ENCODE measurements around the gene CEPT1. TPM values are rescaled to one million over a fixed set of nuclear protein-coding genes. Genes with fewer than 3 reads are reported as not detected.

CEPT1 gene
- total and polyA plus RNA-seq, 2 experiments from 2014 or later = 15.9 to 21.0 TPM

DNA sequence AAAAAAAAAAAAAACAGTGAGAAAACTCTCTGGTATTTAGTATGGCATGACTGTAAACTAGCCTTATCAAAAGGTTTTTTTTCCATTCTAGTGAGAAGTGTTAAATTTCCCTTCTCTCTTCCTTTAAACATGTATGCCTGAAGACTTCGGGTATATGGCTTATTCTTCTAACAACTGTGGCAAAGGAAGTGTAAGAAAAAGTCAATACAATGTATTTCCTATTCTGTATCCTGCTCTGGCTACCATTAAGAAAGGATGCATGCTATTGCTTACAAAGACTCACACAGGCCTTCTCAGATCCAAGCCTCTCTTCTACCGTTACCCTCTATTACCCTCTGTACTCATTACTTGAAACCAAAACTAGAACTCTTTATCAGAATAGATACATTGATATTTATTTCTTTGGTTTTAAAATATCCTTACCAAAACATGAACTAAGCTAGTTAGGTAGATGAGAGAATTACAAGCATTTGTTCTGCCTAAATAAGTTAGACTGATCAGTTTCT lies 8.4 kb downstream of the CEPT1 start:
- DNase-seq (ENCODE audit: low read depth in 1 of 2, low spot score in 1 of 2) = no peak
- H3K9me3 ChIP-seq (ENCODE audit: low read depth) = no peaks in the 10 kb centered on the region
- no peak overlapping the region for H3K4me3 ChIP-seq
- H3K36me3 ChIP-seq = peaks cover 31% of the 10 kb centered on the region
- no peaks in the 10 kb centered on the region for H3K27me3 ChIP-seq
- peak overlapping the region; percentile 1 for H3K27ac ChIP-seq
- no peaks in the 10 kb centered on the region for H3K4me1 ChIP-seq (ENCODE audit: low read depth)
- TF ChIP-seq, protein P1, sequence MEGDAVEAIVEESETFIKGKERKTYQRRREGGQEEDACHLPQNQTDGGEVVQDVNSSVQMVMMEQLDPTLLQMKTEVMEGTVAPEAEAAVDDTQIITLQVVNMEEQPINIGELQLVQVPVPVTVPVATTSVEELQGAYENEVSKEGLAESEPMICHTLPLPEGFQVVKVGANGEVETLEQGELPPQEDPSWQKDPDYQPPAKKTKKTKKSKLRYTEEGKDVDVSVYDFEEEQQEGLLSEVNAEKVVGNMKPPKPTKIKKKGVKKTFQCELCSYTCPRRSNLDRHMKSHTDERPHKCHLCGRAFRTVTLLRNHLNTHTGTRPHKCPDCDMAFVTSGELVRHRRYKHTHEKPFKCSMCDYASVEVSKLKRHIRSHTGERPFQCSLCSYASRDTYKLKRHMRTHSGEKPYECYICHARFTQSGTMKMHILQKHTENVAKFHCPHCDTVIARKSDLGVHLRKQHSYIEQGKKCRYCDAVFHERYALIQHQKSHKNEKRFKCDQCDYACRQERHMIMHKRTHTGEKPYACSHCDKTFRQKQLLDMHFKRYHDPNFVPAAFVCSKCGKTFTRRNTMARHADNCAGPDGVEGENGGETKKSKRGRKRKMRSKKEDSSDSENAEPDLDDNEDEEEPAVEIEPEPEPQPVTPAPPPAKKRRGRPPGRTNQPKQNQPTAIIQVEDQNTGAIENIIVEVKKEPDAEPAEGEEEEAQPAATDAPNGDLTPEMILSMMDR (IDR thresholded peaks at IDR 0.05; ENCODE audit: low read depth, low read length) = no peak

DNA sequence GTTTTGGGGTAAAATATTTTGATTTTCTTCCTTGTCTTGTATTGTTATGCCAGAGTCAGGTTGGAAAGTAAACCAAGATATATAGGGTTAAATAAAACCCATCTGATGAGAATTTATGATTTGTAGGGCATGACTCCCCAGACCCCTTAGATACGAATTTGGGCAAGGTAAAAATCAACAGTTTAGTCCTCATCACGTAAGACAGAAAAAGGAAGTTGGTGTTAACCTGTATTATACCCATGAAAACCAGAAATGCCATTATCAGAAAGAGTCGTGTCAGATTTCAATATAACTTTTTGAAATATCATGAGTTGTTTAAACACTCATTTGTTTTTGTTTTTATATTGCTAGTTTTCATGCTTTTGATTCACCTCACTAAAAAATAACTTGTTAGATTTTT lies 11.8 kb downstream of the CEPT1 start:
- TF ChIP-seq, protein P1 (IDR thresholded peaks at IDR 0.05; ENCODE audit: low read depth, low read length) = no peak
- Histone ChIP-seq H3K9me3 (ENCODE audit: low read depth) (no peaks in the 10 kb centered on the region), H3K27me3 (no peaks in the 10 kb centered on the region), H3K36me3 (peaks cover 33% of the 10 kb centered on the region), H3K4me1 (ENCODE audit: low read depth) (no peaks in the 10 kb centered on the region), H3K4me3 (no peak overlapping the region), H3K27ac (no peak overlapping the region)
- no peak for DNase-seq (ENCODE audit: low read depth in 1 of 2, low spot score in 1 of 2)

DNA sequence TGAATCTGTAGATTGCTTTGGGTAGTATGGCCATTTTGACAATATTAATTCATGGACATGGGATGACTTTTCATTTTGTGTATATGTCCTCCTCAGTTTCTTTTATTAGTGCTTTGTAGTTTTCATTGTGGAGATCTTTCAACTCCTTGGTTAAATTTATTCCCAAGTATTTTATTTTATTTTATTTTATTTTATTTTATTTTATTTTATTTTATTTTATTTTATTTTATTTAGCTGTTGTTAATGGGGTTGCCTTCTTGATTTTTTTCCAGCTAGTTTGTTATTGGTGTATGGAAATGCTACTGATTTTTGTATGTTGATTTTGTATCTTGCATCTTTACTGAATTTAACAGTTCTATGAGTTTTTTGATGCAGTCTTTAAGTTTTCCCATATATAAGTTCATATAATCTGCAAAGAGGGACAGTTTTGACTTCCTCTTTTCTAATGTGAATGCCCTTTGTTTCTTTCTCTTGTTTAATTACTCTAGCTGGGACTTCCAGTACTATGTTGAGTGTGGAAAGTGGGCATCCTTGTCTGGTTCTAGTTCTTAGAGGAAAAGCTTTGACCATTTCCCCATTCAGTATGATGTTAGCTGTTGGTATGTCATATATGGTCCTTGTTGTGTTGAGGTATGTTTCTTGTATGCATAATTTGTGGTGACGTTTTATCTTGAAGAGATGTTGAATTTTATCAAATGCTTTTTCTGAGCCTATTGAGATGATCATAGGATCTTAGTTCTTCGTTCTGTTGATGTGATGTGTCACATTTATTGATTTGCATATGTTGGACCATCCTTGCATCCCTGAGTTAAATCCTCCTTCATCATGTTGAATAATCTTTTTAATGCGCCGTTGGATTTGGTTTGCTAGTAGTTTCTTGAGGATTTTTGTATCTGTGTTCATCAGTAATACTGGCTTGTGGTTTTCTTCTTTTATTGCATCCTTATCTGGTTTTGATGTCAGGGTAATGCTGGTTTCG lies 14.3 kb downstream of the CEPT1 start:
- DNase-seq (ENCODE audit: low read depth in 1 of 2, low spot score in 1 of 2) = no peak
- Histone ChIP-seq H3K9me3 (ENCODE audit: low read depth) (no peaks in the 10 kb centered on the region), H3K27me3 (no peaks in the 10 kb centered on the region), H3K27ac (no peak overlapping the region), H3K4me1 (ENCODE audit: low read depth) (no peaks in the 10 kb centered on the region), H3K36me3 (peaks cover 31% of the 10 kb centered on the region), H3K4me3 (no peak overlapping the region)
- TF ChIP-seq, protein P1 (IDR thresholded peaks at IDR 0.05; ENCODE audit: low read depth, low read length) = no peak

DNA sequence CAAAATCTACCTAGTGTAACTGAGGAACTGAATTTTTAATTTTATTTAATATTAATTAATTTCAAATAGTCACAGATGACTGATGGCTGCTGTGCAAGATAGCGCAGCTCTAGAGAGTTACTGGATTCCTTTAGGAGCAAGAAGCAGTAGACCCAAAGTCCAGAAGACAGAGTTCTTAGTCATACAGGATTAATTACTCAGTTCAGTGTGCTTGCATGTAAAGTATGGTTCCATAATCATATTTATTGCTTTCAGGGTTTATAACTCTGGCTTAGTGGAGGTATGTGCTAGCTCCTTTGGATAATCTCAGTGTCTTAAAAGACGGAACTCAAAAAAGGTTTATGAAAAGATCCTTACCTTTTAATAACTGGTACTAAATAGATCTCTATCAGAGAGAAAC lies 17.4 kb downstream of the CEPT1 start:
- Histone ChIP-seq H3K27ac (no peak overlapping the region), H3K4me1 (ENCODE audit: low read depth) (peaks cover 5% of the 10 kb centered on the region), H3K27me3 (no peaks in the 10 kb centered on the region), H3K36me3 (peaks cover 24% of the 10 kb centered on the region), H3K4me3 (no peak overlapping the region), H3K9me3 (ENCODE audit: low read depth) (no peaks in the 10 kb centered on the region)
- no peak for DNase-seq (ENCODE audit: low read depth in 1 of 2, low spot score in 1 of 2)
- TF ChIP-seq, protein P1 (IDR thresholded peaks at IDR 0.05; ENCODE audit: low read depth, low read length) = no peak

GRCh38 chr1:111161843-111162487 lies 21.9 kb downstream of the CEPT1 start:
- DNase-seq (ENCODE audit: low read depth in 1 of 2, low spot score in 1 of 2) = peak in 1 of 2 donors; percentile 34
- H3K4me1 ChIP-seq (ENCODE audit: low read depth) = peaks cover 5% of the 10 kb centered on the region
- no peak overlapping the region for H3K4me3 ChIP-seq
- peaks cover 15% of the 10 kb centered on the region for H3K36me3 ChIP-seq
- H3K27me3 ChIP-seq = no peaks in the 10 kb centered on the region
- TF ChIP-seq, protein P1 (IDR thresholded peaks at IDR 0.05; ENCODE audit: low read depth, low read length) = no peak
- H3K27ac ChIP-seq = no peak overlapping the region
- no peaks in the 10 kb centered on the region for H3K9me3 ChIP-seq (ENCODE audit: low read depth)

All from cardiac muscle cell (in vitro differentiated cells and primary cell).